Superior temporal gyrus (tissue), 1 donor: ENCODE measurements around the gene CD4.

Experiments
- DNase-seq: peaks from one replicate; pipeline ENCODE4 v3.0.0-alpha.2; 2016; ENCODE audit errors: extremely low spot score

CD4 gene

GRCh38 chr12:6765048-6765633, 24.2 kb upstream of the CD4 start:
- peak; percentile 28 for DNase-seq

- peak; percentile 22 for DNase-seq
These were observed 23.4 kb upstream of the CD4 start, which contains the start of gene PTMS for GRCh38 chr12:6765634-6766581. Gene PTMS, plus strand, starts transcription at chr12:6766363. Its CDS starts 343 bp downstream, at chr12:6766706.

DNA sequence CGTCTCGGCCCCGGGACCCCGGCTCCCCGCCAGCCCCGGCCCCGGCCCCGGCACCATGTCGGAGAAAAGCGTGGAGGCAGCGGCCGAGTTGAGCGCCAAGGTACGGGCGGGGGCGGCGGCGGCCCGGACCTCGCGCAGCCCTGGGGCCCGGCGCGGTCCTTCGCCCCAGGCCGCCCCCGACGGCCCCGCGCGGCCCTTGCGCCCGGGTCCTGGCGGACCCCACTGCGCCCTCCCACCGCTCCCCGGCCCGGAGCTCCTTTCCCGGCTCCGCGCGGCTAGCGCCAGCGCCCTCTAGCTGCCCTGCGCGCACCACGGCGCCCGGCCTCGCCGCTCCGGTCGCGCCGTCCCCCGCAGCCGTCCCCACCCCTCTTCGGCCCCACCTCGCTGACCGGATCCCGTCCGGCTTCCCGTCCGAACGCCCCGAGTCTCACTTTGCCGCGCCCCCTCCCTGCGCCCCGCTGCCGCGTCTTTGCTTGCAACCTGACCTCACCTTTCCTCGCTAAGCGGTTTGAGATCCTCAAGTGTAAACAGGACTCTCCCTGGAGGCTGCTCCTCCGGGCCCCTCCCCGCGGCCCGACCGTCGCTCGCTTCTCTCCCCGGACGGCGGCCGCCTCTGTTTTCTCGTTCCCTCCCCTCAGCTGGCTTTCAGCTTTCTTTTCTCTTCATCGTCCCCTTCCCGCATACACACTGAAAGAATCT, 22.5 kb upstream of the CD4 start:
- DNase-seq: peak; percentile 67

DNA sequence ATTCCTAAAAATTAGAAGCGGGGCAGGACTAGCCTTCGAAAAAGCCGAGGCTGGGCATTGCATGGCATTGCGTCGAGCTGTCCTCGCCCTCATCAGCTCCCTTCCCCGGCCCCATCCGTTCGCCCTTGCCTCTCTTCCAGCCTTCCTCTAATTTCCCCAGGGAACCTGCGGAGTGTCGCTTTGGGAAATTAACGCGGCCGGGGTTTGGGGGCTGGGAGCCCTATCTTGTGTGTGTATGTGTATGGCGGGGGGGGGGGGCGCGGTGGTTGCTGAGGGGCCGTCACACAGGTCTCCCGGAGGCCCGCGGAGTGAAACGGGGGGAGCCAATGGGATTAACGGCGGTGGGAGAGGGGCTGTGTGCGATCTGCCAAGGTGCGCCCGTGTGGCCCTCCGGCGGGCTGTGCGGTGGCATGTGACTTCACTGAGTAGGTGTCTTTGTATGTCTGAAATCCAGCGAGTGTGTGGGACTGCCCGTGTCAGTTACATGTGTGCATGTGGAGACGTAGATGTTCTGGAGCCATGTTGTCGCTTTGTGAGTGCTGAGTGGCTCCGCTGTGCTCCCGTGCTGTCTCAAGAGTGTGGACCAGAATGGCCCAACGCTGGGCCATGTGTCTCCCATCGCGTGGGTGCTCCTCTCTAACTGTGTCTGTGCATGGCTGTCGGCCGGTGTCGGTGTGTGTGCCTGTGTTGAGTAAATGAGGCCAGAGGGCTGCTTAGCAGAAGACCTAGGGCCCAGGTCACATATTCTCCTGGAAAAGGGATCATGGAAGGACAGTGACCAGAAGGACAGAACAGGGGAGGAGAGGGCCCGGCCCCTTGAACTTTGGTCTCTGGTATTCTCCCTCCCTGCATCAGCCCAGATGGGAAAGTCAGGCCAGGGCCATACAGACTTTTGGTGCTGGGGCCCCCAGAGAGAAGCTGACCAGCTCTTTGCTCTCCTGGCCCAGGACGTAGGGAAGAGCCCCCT, 21.7 kb upstream of the CD4 start:
- DNase-seq: peak; percentile 50

GRCh38 chr12:6768437-6768914, 20.9 kb upstream of the CD4 start:
- peak; percentile 22 for DNase-seq

DNA sequence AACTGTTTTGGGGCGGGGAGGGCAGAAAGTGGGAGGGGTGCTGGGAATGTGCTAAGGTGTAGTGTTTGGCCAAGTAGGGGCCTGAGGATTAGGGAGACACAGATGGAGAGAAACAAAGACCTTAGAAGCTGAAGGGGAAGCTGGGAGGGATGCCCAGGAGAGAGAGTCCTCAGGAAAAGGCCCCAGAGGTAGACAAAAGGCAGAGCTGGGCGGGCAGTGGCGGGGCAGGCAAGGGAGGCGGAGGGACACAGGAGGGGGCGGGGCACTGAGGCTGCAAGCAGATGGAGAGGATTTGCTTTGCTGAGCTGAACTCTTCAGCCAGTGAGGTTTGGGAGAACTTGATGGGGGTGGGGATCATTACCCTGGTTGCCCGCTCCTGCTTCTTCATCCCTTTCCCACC, 20.3 kb upstream of the CD4 start:
- DNase-seq: no peak

DNA sequence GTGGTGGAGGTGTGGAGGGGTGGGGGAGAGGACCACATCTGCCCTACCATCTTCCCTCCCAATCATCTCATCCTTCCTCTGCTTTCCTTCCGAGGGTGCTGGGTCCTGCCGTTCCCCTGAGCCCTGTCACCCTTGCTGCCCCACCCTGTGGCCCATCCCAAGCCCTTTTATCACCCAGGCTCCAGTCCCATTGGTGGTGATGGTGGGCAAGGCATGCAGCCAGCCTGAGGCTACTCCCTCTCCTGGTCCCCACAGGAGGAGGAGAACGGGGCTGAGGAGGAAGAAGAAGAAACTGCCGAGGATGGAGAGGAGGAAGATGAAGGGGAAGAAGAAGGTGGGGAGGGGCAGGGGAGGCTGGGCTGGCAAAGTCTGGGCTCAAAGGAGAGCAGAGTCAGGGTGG, 19.7 kb upstream of the CD4 start:
- no peak for DNase-seq

GRCh38 chr12:6770094-6770493, 19.2 kb upstream of the CD4 start:
- DNase-seq: no peak

- DNase-seq: no peak
These were observed 18.7 kb upstream of the CD4 start for GRCh38 chr12:6770600-6770999.

DNA sequence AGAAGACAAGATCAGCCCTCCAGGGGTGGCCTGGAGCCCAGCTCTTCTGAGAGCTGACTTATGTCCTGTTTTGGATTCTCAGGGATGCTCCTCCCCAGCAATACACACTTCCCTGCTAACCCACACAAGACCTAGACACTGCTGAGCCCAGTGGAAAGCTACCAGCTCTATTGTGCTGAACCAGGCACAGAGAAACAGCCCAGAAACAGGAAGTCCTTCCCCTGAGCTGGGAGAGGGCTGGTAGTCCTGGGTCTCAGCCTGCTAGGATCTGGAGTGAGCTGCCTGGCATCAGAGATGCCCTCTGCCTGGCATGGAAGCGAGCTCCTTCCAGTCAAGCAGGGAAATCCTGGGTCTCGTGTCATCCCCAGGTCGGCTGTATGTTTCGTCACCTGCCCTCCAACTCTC, 18.2 kb upstream of the CD4 start:
- peak; percentile 29 for DNase-seq

- no peak for DNase-seq
These were observed 17.6 kb upstream of the CD4 start for GRCh38 chr12:6771509-6772330.

DNA sequence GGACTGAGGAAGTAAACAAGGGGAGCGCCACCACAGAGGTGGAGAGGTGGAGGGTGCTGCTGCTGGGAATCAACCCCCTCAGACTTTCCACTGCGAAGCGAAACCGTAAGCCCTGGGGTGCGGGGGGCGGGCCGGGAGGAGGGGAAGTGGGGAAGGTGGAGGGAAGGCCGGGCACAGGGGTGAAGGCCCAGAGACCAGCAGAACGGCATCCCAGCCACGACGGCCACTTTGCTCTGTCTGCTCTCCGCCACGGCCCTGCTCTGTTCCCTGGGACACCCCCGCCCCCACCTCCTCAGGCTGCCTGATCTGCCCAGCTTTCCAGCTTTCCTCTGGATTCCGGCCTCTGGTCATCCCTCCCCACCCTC, 17.0 kb upstream of the CD4 start, which contains the start of gene LAG3:
LAG3 (plus strand) TSS at position 190 of the 365 bp plus-strand sequence. CDS start 333 bp downstream, outside the sequence.
- DNase-seq: no peak

DNA sequence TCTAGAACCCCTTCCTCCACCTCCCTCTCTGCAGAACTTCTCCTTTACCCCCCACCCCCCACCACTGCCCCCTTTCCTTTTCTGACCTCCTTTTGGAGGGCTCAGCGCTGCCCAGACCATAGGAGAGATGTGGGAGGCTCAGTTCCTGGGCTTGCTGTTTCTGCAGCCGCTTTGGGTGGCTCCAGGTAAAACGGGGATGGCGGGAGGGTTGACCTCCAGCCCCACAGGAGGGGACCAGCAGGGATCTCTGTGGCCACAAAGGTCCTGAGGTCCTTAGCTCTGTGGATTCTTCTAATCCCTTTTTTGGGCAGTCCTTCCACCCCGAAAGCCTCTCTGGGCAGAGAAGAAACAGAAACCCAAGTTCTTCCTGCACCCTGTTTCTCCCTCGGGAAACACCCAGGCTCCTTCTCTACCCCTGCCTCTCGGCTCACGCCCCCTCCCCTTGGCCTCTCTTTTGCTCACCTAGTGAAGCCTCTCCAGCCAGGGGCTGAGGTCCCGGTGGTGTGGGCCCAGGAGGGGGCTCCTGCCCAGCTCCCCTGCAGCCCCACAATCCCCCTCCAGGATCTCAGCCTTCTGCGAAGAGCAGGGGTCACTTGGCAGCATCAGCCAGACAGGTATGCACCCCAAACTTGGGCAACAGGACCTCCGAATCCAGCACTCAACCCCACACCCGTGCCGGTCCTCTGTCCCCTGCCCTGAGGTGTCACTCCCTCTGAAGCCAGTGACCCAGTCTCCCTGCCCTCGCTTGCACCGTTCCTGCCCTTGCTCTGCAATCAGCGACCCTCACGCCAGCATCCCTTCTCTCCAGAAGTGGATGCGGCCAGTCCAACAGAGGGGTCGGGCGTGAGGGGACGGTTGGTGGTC, 16.4 kb upstream of the CD4 start:
- DNase-seq: no peak

DNA sequence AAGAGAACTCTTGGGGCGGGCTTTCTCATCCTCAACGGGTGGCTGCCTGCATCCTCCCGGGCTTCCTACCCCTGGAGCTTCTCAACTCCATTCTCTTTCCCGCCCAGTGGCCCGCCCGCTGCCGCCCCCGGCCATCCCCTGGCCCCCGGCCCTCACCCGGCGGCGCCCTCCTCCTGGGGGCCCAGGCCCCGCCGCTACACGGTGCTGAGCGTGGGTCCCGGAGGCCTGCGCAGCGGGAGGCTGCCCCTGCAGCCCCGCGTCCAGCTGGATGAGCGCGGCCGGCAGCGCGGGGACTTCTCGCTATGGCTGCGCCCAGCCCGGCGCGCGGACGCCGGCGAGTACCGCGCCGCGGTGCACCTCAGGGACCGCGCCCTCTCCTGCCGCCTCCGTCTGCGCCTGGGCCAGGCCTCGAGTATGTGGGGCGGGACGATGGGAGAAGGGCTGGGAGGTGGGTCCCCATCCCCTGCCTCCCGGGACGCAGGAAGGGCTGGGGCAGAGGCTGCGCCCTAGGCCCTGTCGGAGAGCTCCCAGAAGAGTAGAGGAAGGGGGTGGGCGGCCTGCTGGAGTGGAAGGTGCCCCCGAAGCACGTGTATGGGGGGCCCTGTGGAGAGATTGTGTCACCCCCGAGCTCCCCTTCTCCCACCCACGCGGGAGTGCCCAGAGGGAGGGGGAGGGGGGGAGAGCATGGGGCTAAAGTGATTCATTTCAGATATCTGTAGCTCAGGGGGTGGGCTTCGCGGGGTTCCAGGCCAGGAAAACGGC, 15.6 kb upstream of the CD4 start:
- DNase-seq: no peak

DNA sequence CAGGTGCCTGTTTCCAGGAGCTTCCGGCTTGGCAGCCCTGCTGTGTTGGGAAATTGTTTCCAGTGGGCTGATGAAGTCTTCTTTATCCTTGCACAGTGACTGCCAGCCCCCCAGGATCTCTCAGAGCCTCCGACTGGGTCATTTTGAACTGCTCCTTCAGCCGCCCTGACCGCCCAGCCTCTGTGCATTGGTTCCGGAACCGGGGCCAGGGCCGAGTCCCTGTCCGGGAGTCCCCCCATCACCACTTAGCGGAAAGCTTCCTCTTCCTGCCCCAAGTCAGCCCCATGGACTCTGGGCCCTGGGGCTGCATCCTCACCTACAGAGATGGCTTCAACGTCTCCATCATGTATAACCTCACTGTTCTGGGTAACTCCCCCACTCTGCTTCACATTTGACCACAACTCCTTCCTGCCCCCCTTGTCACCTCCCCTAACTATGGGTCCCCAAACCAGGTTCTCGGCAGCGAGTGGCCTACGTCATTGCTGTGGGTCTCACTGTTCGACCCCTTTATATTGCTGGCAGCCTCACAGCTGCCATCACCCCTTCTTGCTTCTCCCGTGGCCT, 14.7 kb upstream of the CD4 start:
- no peak for DNase-seq

- DNase-seq: no peak
These were observed 13.8 kb upstream of the CD4 start for GRCh38 chr12:6775185-6776174.

DNA sequence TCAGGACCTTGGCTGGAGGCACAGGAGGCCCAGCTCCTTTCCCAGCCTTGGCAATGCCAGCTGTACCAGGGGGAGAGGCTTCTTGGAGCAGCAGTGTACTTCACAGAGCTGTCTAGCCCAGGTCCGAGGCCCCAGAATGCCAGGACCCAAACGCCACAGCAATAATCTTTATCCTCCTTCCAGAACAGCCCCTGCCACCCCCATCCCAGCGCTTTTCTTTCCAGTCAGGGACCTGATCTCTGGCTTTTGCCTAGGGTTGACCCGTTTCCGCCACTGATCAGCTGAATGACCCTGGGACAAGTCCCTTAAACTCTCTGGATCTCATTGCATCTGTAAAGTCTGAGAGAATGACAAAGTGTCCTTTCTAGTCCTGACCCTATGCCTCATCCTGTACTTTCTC, 11.9 kb upstream of the CD4 start:
- no peak for DNase-seq
